HepG2 (cell line): ENCODE data around the gene PSMB11. TPM values are rescaled to one million over a fixed set of nuclear protein-coding genes. Genes with fewer than 3 reads are reported as not detected.

Experiments used
- ATAC-seq: fragments of 200-7000 bp; cut with Tn5 transposase; 3 replicates; pipeline ENCODE4 v1.9.1; 2020; ENCODE audit warnings: mild to moderate bottlenecking, moderate library complexity
- BruUV-seq: library from RNA; stranded (reverse); fragments of 400-500 nt; replicated peaks from 2 replicates; lab custom pipeline; 2021; lab: Mats Ljungman, UMichigan
- CTCF ChIA-PET: fragments of 300-600 bp; formaldehyde crosslinking; extraction: SDS; loops from one replicate; lab custom pipeline; 2021; ENCODE audit warnings: low total read pairs, inconsistent platforms, low intra/inter-chr PET ratio; lab: Yijun Ruan, JAX
- POLR2A ChIA-PET: fragments of 350-600 bp; sonication (Branson Sonifier 250); formaldehyde crosslinking; loops from one replicate; lab custom pipeline; 2020; ENCODE audit warnings: antibody characterized with exemption, inconsistent platforms; lab: Yijun Ruan, JAX
- DNase-seq: peaks from one replicate; pipeline ENCODE4 v3.0.0-alpha.2; 2015; ENCODE audit warnings: low spot score
- FAIRE-seq: peaks from 3 replicates; lab custom pipeline; 2011; peaks lifted over from hg19 to GRCh38; lab: Jason Lieb, UNC
- H2AFZ ChIP-seq: one replicate; pipeline ENCODE4 v1.6.1; 2011; ENCODE audit warnings: low read length, inconsistent platforms
- H3K27ac ChIP-seq: fragments of 300-600 bp; 3 replicates; pipeline ENCODE4 v1.8.0; 2011; ENCODE audit warnings: mixed run types, mild to moderate bottlenecking, mixed read lengths, low read length, inconsistent platforms; ENCODE audit not compliant: insufficient read depth; ENCODE audit errors: extremely low read length
- H3K27me3 ChIP-seq, 2 experiments: fragments of 200-600 bp in 1 of 2; 2 replicates in 1 of 2; 3 replicates in 1 of 2; pipeline versions ENCODE4 v1.6.0 to v1.8.0; 2011; ENCODE audit warnings: low read length in 2 of 2, mild to moderate bottlenecking in 2 of 2, moderate library complexity in 2 of 2, inconsistent platforms in 1 of 2; ENCODE audit not compliant: insufficient read depth in 2 of 2, control insufficient read depth in 1 of 2
- H3K36me3 ChIP-seq, 2 experiments: fragments of 200-600 bp in 1 of 2; replicated peaks in 1 of 2; 2 replicates in 1 of 2; 3 replicates in 1 of 2; pipeline versions ENCODE4 v1.5.1 to v1.8.0; 2011; ENCODE audit warnings: low read length in 2 of 2, inconsistent platforms in 1 of 2; ENCODE audit not compliant: insufficient read depth in 2 of 2, control insufficient read depth in 1 of 2
- H3K4me1 ChIP-seq: 2 replicates; pipeline ENCODE4 v1.5.1; 2012; ENCODE audit warnings: low read length, inconsistent platforms; ENCODE audit not compliant: insufficient read depth
- H3K4me2 ChIP-seq: 2 replicates; pipeline ENCODE4 v1.6.0; 2011; ENCODE audit warnings: low read depth, low read length, inconsistent platforms
- H3K4me3 ChIP-seq, 3 experiments: fragments of 200-600 bp in 1 of 3; sonication (generic), shearing (Covaris generic) in 1 of 3; replicated peaks in 1 of 3; 2 replicates each; pipeline ENCODE4 v1.5.1; 2011 to 2016; ENCODE audit warnings: low read length in 3 of 3, inconsistent platforms in 2 of 3, low read depth in 2 of 3, mild to moderate bottlenecking in 2 of 3, control low read depth in 1 of 3, mixed read lengths in 1 of 3; ENCODE audit not compliant: insufficient read depth in 1 of 3
- H3K79me2 ChIP-seq: one replicate; pipeline ENCODE4 v1.6.1; 2011; ENCODE audit warnings: low read length, inconsistent platforms; ENCODE audit not compliant: insufficient read depth
- H3K9ac ChIP-seq: 2 replicates; pipeline ENCODE4 v1.6.0; 2011; ENCODE audit warnings: mild to moderate bottlenecking, low read depth, low read length, inconsistent platforms; ENCODE audit not compliant: insufficient read depth
- H3K9me3 ChIP-seq: 2 replicates; pipeline ENCODE4 v1.5.1; 2012; ENCODE audit warnings: mild to moderate bottlenecking, low read length
- H4K20me1 ChIP-seq: 2 replicates; pipeline ENCODE4 v1.6.0; 2011; ENCODE audit warnings: inconsistent platforms, mild to moderate bottlenecking, low read length, moderate library complexity; ENCODE audit not compliant: insufficient read depth
- CCAR2 ChIP-seq: fragments of 200-400 bp; formaldehyde crosslinking; optimal IDR thresholded peaks from 2 replicates; pipeline ENCODE3; 2018; ENCODE audit warnings: low read depth, mild to moderate bottlenecking, low read length, moderate library complexity
- ERF ChIP-seq: IDR thresholded peaks from 2 replicates; pipeline ENCODE4 v1.6.1; 2018; ENCODE audit warnings: missing biosample characterization, missing genetic modification reagents
- MATR3 ChIP-seq: sonication (generic); formaldehyde crosslinking; IDR thresholded peaks from 2 replicates; pipeline ENCODE4 v1.4.0; 2020; ENCODE audit warnings: missing genetic modification reagents
- MED1 ChIP-seq: sonication (generic); formaldehyde crosslinking; IDR thresholded peaks from 2 replicates; pipeline ENCODE4 v1.4.0; 2020; ENCODE audit warnings: missing genetic modification reagents
- MYC ChIP-seq: sonication (generic); formaldehyde crosslinking; IDR thresholded peaks from 2 replicates; pipeline ENCODE4 v1.9.0; 2021; ENCODE audit warnings: missing genetic modification reagents, borderline replicate concordance
- NR0B2 ChIP-seq: sonication (generic); formaldehyde crosslinking; IDR thresholded peaks from 2 replicates; pipeline ENCODE4 v1.4.0; 2020; ENCODE audit warnings: mild to moderate bottlenecking, missing genetic modification reagents
- REST ChIP-seq, 2 experiments: IDR thresholded peaks; 2 replicates each; pipeline ENCODE4 v1.6.1; 2011 to 2012; ENCODE audit warnings: low read length in 2 of 2, borderline replicate concordance in 1 of 2, low read depth in 1 of 2, mild to moderate bottlenecking in 1 of 2, moderate library complexity in 1 of 2
- SIX1 ChIP-seq: sonication (generic); formaldehyde crosslinking; IDR thresholded peaks from 2 replicates; pipeline ENCODE4 v1.4.0; 2020; ENCODE audit warnings: missing genetic modification reagents, borderline replicate concordance
- SMAD3 ChIP-seq: sonication (generic); formaldehyde crosslinking; IDR thresholded peaks from 2 replicates; pipeline ENCODE4 v1.4.0; 2020; ENCODE audit warnings: missing genetic modification reagents
- YEATS2 ChIP-seq: sonication (generic); formaldehyde crosslinking; IDR thresholded peaks from 2 replicates; pipeline ENCODE4 v1.4.0; 2020; ENCODE audit warnings: missing genetic modification reagents, borderline replicate concordance
- ZNF235 ChIP-seq: sonication (generic); formaldehyde crosslinking; IDR thresholded peaks from 2 replicates; pipeline ENCODE4 v1.8.1; 2023; ENCODE audit warnings: mild to moderate bottlenecking, missing genetic modification reagents, borderline replicate concordance
- ZNF572 ChIP-seq: sonication (generic); formaldehyde crosslinking; IDR thresholded peaks from 2 replicates; pipeline ENCODE4 v1.5.1; 2020; ENCODE audit warnings: mild to moderate bottlenecking, missing genetic modification reagents
- ZNF614 ChIP-seq: IDR thresholded peaks from 2 replicates; pipeline ENCODE4 v1.6.1; 2018; ENCODE audit warnings: missing biosample characterization, missing genetic modification reagents, inconsistent platforms, borderline replicate concordance
- ZNF709 ChIP-seq: sonication (generic); formaldehyde crosslinking; IDR thresholded peaks from 2 replicates; pipeline ENCODE4 v1.5.0; 2020; ENCODE audit warnings: mild to moderate bottlenecking, missing genetic modification reagents
- ZNF782 ChIP-seq: sonication (generic); formaldehyde crosslinking; IDR thresholded peaks from 2 replicates; pipeline ENCODE4 v1.4.0; 2020; ENCODE audit warnings: missing genetic modification reagents, mild to moderate bottlenecking, borderline replicate concordance
- ZSCAN5A ChIP-seq: sonication (generic); formaldehyde crosslinking; IDR thresholded peaks from 2 replicates; pipeline ENCODE4 v1.8.0; 2022; ENCODE audit warnings: mild to moderate bottlenecking, missing genetic modification reagents, borderline replicate concordance
- WGBS: methylation state at CpG from one replicate; pipeline ENCODE4 v1.1.6; 2017; ENCODE audit warnings: low lambda C conversion rate; 5-methylcytosine and 5-hydroxymethylcytosine counted together
- in situ Hi-C: cut with HindIII; loops from 2 replicates; pipeline ENCODE4 v1.10.0; 2017; ENCODE audit warnings: low pct_unique_long_range_greater_than_20kb; ENCODE audit not compliant: extremely low pct_ligation_motif_present
- intact Hi-C: fragments of 100-400 bp; cut with micrococcal nuclease; formaldehyde crosslinking; loops from one replicate; pipeline ENCODE4 v1.10.0; 2022; ENCODE audit not compliant: unreplicated experiment
- polyA plus RNA-seq, 8 experiments: library from polyadenylated mRNA; depleted of rRNA in 3 of 8; stranded (reverse) in 7 of 8; unstranded in 1 of 8; fragments of >200 nt; fragmentation: Illumina TruSeq in 4 of 8; extraction: Trizol in 4 of 8; gene quantifications; 2 replicates each; pipeline versions ENCODE4 v1.2.1 to v1.2.3, GENCODE V29; 2011 to 2016; ENCODE audit warnings: low read depth in 4 of 8, missing spikeins in 1 of 8, mixed read lengths in 1 of 8; ENCODE audit not compliant: insufficient read depth in 1 of 8
- total RNA-seq, 5 experiments: library from RNA; depleted of rRNA; stranded (reverse); fragments of >200 nt; fragmentation: Illumina TruSeq; extraction: Trizol; gene quantifications; 2 replicates each; pipeline ENCODE4 v1.2.3, GENCODE V29; 2016; ENCODE audit warnings: low read depth in 1 of 5
- TF ChIP-seq, protein P1 (sequence below): sonication (generic); formaldehyde crosslinking; IDR thresholded peaks from 2 replicates; pipeline ENCODE4 v1.8.0; 2022; ENCODE audit warnings: mild to moderate bottlenecking, missing genetic modification reagents

Gene PSMB11
- total and polyA plus RNA-seq, 2 of the 13 experiments (the other 11 are each of a cell fraction or from before 2014, with no cell fraction given): not detected

DNA sequence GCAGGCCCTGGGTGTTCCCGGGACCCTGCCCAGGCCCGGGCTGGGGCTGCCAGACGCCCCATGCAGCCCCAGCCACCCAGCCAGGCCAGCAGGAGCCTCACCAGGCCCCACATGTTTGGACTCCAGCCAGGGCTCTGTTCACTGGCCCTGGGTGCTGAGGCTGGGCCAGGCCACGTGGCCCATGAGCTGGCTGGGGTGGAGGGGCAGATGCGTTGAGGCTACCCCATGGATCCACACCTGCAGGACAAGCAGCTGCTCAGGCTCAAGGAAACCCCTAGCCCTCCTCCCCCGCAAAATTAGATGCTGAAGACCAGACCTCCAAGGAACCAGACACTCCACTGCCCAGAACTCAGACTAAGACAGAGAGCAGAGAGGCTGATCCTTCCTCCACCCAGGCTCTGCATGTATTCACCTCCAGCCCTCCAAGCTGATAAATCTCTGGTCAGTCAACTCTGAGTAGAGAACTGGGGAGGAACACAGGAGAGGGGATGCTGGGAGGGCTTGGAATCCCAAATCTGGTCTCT lies 13.7 kb downstream of the PSMB11 start:
- intact Hi-C loops: no loop called here
- Histone ChIP-seq H3K27me3 (peaks cover 0 to 6% of the 10 kb centered on the region in 2 experiments; a peak in 1 of 5 replicates), H3K4me2 (peak overlapping the region; percentile 98), H3K27ac (no peak overlapping the region), H2AFZ (no peak overlapping the region), H4K20me1 (peaks cover 13% of the 10 kb centered on the region; the same call in 1 of the 2 replicates), H3K4me1 (peaks cover 26% of the 10 kb centered on the region), H3K9ac (no peak overlapping the region), H3K4me3 (no peak overlapping the region), H3K9me3 (no peaks in the 10 kb centered on the region), H3K79me2 (no peaks in the 10 kb centered on the region), H3K36me3 (peaks cover 13 to 18% of the 10 kb centered on the region in 2 experiments)
- DNase-seq (no peak), FAIRE-seq (no peak), ATAC-seq (peak; percentile 0)
- 45% methylated on average over 6 of the region's 6 CpGs for WGBS
- POLR2A ChIA-PET: interaction anchor here (0.8 to 7.4 kb wide), 11 partner anchors 9 to 82 kb away, joined by 3 to 72 read pairs (median 12); partner anchors contain the start of genes ACIN1, AJUBA and C14orf119
- no TSS peak for BruUV-seq
- CTCF ChIA-PET: interaction anchor here (0.5 to 8.5 kb wide), 10 partner anchors 11 to 499 kb away, joined by 3 to 173 read pairs (median 18); no protein-coding TSS in a partner anchor
- in situ Hi-C loops: no loop called here
- no peak for TF ChIP-seq SIX1
- no peak for TF ChIP-seq CCAR2
- TF ChIP-seq SMAD3 (CRISPR knock-in tag): 0 out of 2 replicates have a peak, but pooled peaks have one; percentile 0
- TF ChIP-seq NR0B2 (CRISPR knock-in tag): 0 out of 2 replicates have a peak, but pooled peaks have one; percentile 53
- TF ChIP-seq ZNF235 (CRISPR knock-in tag): no peak
- 0 out of 2 replicates have a peak, but pooled peaks have one; percentile 6 for TF ChIP-seq ZNF782 (CRISPR knock-in tag)
- peak in 1 of 2 experiments; percentile 46; a peak in 1 of 4 replicates for TF ChIP-seq REST (IDR thresholded peaks at IDR 0.05; ENCODE audit: borderline replicate concordance in 1 of 2, low read depth in 1 of 2, low read length in 2 of 2)
- 0 out of 2 replicates have a peak, but pooled peaks have one; percentile 11 for TF ChIP-seq ZNF572
- peak; percentile 66; the same call in 1 of the 2 replicates for TF ChIP-seq MYC (CRISPR knock-in tag)
- TF ChIP-seq MED1 (CRISPR knock-in tag): no peak
- no peak for TF ChIP-seq YEATS2 (CRISPR knock-in tag)
- TF ChIP-seq ZSCAN5A (CRISPR knock-in tag): no peak
- TF ChIP-seq ZNF614 (CRISPR knock-in tag): no peak
- 0 out of 2 replicates have a peak, but pooled peaks have one; percentile 69 for TF ChIP-seq ZNF709 (CRISPR knock-in tag)
- no peak for TF ChIP-seq MATR3 (CRISPR knock-in tag)
- TF ChIP-seq, protein P1, sequence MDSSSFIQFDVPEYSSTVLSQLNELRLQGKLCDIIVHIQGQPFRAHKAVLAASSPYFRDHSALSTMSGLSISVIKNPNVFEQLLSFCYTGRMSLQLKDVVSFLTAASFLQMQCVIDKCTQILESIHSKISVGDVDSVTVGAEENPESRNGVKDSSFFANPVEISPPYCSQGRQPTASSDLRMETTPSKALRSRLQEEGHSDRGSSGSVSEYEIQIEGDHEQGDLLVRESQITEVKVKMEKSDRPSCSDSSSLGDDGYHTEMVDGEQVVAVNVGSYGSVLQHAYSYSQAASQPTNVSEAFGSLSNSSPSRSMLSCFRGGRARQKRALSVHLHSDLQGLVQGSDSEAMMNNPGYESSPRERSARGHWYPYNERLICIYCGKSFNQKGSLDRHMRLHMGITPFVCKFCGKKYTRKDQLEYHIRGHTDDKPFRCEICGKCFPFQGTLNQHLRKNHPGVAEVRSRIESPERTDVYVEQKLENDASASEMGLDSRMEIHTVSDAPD (CRISPR knock-in tag): no peak
- TF ChIP-seq ERF (CRISPR knock-in tag): no peak
